HepG2 (cell line): ENCODE measurements around the gene KRTAP3-1. TPM values are rescaled to one million over a fixed set of nuclear protein-coding genes. Genes with fewer than 3 reads are reported as not detected.
A peak's percentile ranks its signal among the peaks of the same experiment; 100 is the strongest.

ENCODE experiments used
- ATAC-seq: fragments of 200-7000 bp; cut with Tn5 transposase; 3 replicates; pipeline ENCODE4 v1.9.1; 2020; ENCODE audit warnings: mild to moderate bottlenecking, moderate library complexity
- BruUV-seq: library from RNA; stranded (reverse); fragments of 400-500 nt; replicated peaks from 2 replicates; lab custom pipeline; 2021; lab: Mats Ljungman, UMichigan
- CTCF ChIA-PET: fragments of 300-600 bp; formaldehyde crosslinking; extraction: SDS; loops from one replicate; lab custom pipeline; 2021; ENCODE audit warnings: low total read pairs, inconsistent platforms, low intra/inter-chr PET ratio; lab: Yijun Ruan, JAX
- POLR2A ChIA-PET: fragments of 350-600 bp; sonication (Branson Sonifier 250); formaldehyde crosslinking; loops from one replicate; lab custom pipeline; 2020; ENCODE audit warnings: antibody characterized with exemption, inconsistent platforms; lab: Yijun Ruan, JAX
- DNase-seq: peaks from one replicate; pipeline ENCODE4 v3.0.0-alpha.2; 2015; ENCODE audit warnings: low spot score
- FAIRE-seq: peaks from 3 replicates; lab custom pipeline; 2011; peaks lifted over from hg19 to GRCh38; lab: Jason Lieb, UNC
- H2AFZ ChIP-seq: one replicate; pipeline ENCODE4 v1.6.1; 2011; ENCODE audit warnings: low read length, inconsistent platforms
- H3K27ac ChIP-seq: fragments of 300-600 bp; 3 replicates; pipeline ENCODE4 v1.8.0; 2011; ENCODE audit warnings: mixed run types, mild to moderate bottlenecking, mixed read lengths, low read length, inconsistent platforms; ENCODE audit not compliant: insufficient read depth; ENCODE audit errors: extremely low read length
- H3K27me3 ChIP-seq, 2 experiments: fragments of 200-600 bp in 1 of 2; 2 replicates in 1 of 2; 3 replicates in 1 of 2; pipeline versions ENCODE4 v1.6.0 to v1.8.0; 2011; ENCODE audit warnings: low read length in 2 of 2, mild to moderate bottlenecking in 2 of 2, moderate library complexity in 2 of 2, inconsistent platforms in 1 of 2; ENCODE audit not compliant: insufficient read depth in 2 of 2, control insufficient read depth in 1 of 2
- H3K36me3 ChIP-seq, 2 experiments: fragments of 200-600 bp in 1 of 2; replicated peaks in 1 of 2; 2 replicates in 1 of 2; 3 replicates in 1 of 2; pipeline versions ENCODE4 v1.5.1 to v1.8.0; 2011; ENCODE audit warnings: low read length in 2 of 2, inconsistent platforms in 1 of 2; ENCODE audit not compliant: insufficient read depth in 2 of 2, control insufficient read depth in 1 of 2
- H3K4me1 ChIP-seq: 2 replicates; pipeline ENCODE4 v1.5.1; 2012; ENCODE audit warnings: low read length, inconsistent platforms; ENCODE audit not compliant: insufficient read depth
- H3K4me2 ChIP-seq: 2 replicates; pipeline ENCODE4 v1.6.0; 2011; ENCODE audit warnings: low read depth, low read length, inconsistent platforms
- H3K4me3 ChIP-seq, 3 experiments: fragments of 200-600 bp in 1 of 3; sonication (generic), shearing (Covaris generic) in 1 of 3; replicated peaks in 1 of 3; 2 replicates each; pipeline ENCODE4 v1.5.1; 2011 to 2016; ENCODE audit warnings: low read length in 3 of 3, inconsistent platforms in 2 of 3, low read depth in 2 of 3, mild to moderate bottlenecking in 2 of 3, control low read depth in 1 of 3, mixed read lengths in 1 of 3; ENCODE audit not compliant: insufficient read depth in 1 of 3
- H3K79me2 ChIP-seq: one replicate; pipeline ENCODE4 v1.6.1; 2011; ENCODE audit warnings: low read length, inconsistent platforms; ENCODE audit not compliant: insufficient read depth
- H3K9ac ChIP-seq: 2 replicates; pipeline ENCODE4 v1.6.0; 2011; ENCODE audit warnings: mild to moderate bottlenecking, low read depth, low read length, inconsistent platforms; ENCODE audit not compliant: insufficient read depth
- H3K9me3 ChIP-seq: 2 replicates; pipeline ENCODE4 v1.5.1; 2012; ENCODE audit warnings: mild to moderate bottlenecking, low read length
- H4K20me1 ChIP-seq: 2 replicates; pipeline ENCODE4 v1.6.0; 2011; ENCODE audit warnings: inconsistent platforms, mild to moderate bottlenecking, low read length, moderate library complexity; ENCODE audit not compliant: insufficient read depth
- BCL6 ChIP-seq: IDR thresholded peaks from 2 replicates; pipeline ENCODE4 v1.6.1; 2016; ENCODE audit warnings: missing genetic modification reagents, missing compliant biosample characterization
- BORCS8-MEF2B ChIP-seq: sonication (generic); formaldehyde crosslinking; IDR thresholded peaks from 2 replicates; pipeline ENCODE4 v1.8.0; 2022; ENCODE audit warnings: mild to moderate bottlenecking, missing genetic modification reagents
- ELF3 ChIP-seq: IDR thresholded peaks from 2 replicates; pipeline ENCODE4 v1.6.1; 2016; ENCODE audit warnings: missing genetic modification reagents, missing compliant biosample characterization
- EP300 ChIP-seq, 3 experiments: sonication (generic) in 1 of 3; formaldehyde crosslinking in 1 of 3; IDR thresholded peaks; 2 replicates each; pipeline versions ENCODE4 v1.5.1 to v1.6.1; 2011 to 2020; ENCODE audit warnings: low read depth in 2 of 3, low read length in 2 of 3, borderline replicate concordance in 1 of 3, improper control_type of control experiment in 1 of 3, mild to moderate bottlenecking in 1 of 3, missing genetic modification reagents in 1 of 3, moderate library complexity in 1 of 3
- ISX ChIP-seq: sonication (generic); formaldehyde crosslinking; conservative IDR thresholded peaks from 2 replicates; pipeline ENCODE4 v1.5.0; 2020; ENCODE audit warnings: missing genetic modification reagents
- KDM6A ChIP-seq: IDR thresholded peaks from 2 replicates; pipeline ENCODE4 v1.6.1; 2016; ENCODE audit warnings: low read depth
- MIER3 ChIP-seq: IDR thresholded peaks from 2 replicates; pipeline ENCODE4 v1.6.1; 2016; ENCODE audit warnings: missing compliant biosample characterization, borderline replicate concordance
- SALL1 ChIP-seq: sonication (generic); formaldehyde crosslinking; IDR thresholded peaks from 2 replicates; pipeline ENCODE4 v1.8.0; 2022; ENCODE audit warnings: mild to moderate bottlenecking, missing genetic modification reagents
- ZFP1 ChIP-seq: IDR thresholded peaks from 2 replicates; pipeline ENCODE4 v1.6.1; 2016
- ZNF768 ChIP-seq: sonication (generic); formaldehyde crosslinking; IDR thresholded peaks from 2 replicates; pipeline ENCODE4 v1.4.0; 2020; ENCODE audit warnings: missing genetic modification reagents
- WGBS: methylation state at CpG from one replicate; pipeline ENCODE4 v1.1.6; 2017; ENCODE audit warnings: low lambda C conversion rate; 5-methylcytosine and 5-hydroxymethylcytosine counted together
- in situ Hi-C: cut with HindIII; loops from 2 replicates; pipeline ENCODE4 v1.10.0; 2017; ENCODE audit warnings: low pct_unique_long_range_greater_than_20kb; ENCODE audit not compliant: extremely low pct_ligation_motif_present
- intact Hi-C: fragments of 100-400 bp; cut with micrococcal nuclease; formaldehyde crosslinking; loops from one replicate; pipeline ENCODE4 v1.10.0; 2022; ENCODE audit not compliant: unreplicated experiment
- polyA plus RNA-seq, 8 experiments: library from polyadenylated mRNA; depleted of rRNA in 3 of 8; stranded (reverse) in 7 of 8; unstranded in 1 of 8; fragments of >200 nt; fragmentation: Illumina TruSeq in 4 of 8; extraction: Trizol in 4 of 8; gene quantifications; 2 replicates each; pipeline versions ENCODE4 v1.2.1 to v1.2.3, GENCODE V29; 2011 to 2016; ENCODE audit warnings: low read depth in 4 of 8, missing spikeins in 1 of 8, mixed read lengths in 1 of 8; ENCODE audit not compliant: insufficient read depth in 1 of 8
- total RNA-seq, 5 experiments: library from RNA; depleted of rRNA; stranded (reverse); fragments of >200 nt; fragmentation: Illumina TruSeq; extraction: Trizol; gene quantifications; 2 replicates each; pipeline ENCODE4 v1.2.3, GENCODE V29; 2016; ENCODE audit warnings: low read depth in 1 of 5
- TF ChIP-seq, protein P1 (sequence below): sonication (generic); formaldehyde crosslinking; IDR thresholded peaks from 2 replicates; pipeline ENCODE4 v1.5.1; 2020; ENCODE audit warnings: mild to moderate bottlenecking, missing genetic modification reagents, moderate library complexity

KRTAP3-1 gene
- total and polyA plus RNA-seq, 2 of the 13 experiments (the other 11 are each of a cell fraction or from before 2014, with no cell fraction given), result 0.29 to 3.7 TPM

GRCh38 chr17:41016578-41017215 is 7.8 kb upstream of the KRTAP3-1 start (continued):
- peak; percentile 57; the same call in 1 of the 2 replicates for TF ChIP-seq BCL6
- TF ChIP-seq, protein P1, sequence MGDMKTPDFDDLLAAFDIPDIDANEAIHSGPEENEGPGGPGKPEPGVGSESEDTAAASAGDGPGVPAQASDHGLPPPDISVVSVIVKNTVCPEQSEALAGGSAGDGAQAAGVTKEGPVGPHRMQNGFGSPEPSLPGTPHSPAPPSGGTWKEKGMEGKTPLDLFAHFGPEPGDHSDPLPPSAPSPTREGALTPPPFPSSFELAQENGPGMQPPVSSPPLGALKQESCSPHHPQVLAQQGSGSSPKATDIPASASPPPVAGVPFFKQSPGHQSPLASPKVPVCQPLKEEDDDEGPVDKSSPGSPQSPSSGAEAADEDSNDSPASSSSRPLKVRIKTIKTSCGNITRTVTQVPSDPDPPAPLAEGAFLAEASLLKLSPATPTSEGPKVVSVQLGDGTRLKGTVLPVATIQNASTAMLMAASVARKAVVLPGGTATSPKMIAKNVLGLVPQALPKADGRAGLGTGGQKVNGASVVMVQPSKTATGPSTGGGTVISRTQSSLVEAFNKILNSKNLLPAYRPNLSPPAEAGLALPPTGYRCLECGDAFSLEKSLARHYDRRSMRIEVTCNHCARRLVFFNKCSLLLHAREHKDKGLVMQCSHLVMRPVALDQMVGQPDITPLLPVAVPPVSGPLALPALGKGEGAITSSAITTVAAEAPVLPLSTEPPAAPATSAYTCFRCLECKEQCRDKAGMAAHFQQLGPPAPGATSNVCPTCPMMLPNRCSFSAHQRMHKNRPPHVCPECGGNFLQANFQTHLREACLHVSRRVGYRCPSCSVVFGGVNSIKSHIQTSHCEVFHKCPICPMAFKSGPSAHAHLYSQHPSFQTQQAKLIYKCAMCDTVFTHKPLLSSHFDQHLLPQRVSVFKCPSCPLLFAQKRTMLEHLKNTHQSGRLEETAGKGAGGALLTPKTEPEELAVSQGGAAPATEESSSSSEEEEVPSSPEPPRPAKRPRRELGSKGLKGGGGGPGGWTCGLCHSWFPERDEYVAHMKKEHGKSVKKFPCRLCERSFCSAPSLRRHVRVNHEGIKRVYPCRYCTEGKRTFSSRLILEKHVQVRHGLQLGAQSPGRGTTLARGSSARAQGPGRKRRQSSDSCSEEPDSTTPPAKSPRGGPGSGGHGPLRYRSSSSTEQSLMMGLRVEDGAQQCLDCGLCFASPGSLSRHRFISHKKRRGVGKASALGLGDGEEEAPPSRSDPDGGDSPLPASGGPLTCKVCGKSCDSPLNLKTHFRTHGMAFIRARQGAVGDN (CRISPR knock-in tag), result peak; percentile 64
- TF ChIP-seq KDM6A (CRISPR knock-in tag), result no peak
- 0 out of 2 replicates have a peak, but pooled peaks have one; percentile 15 for TF ChIP-seq MIER3 (CRISPR knock-in tag)
- peak; percentile 40; the same call in 1 of the 2 replicates for TF ChIP-seq SALL1 (CRISPR knock-in tag)
- no peak for TF ChIP-seq ZFP1
- TF ChIP-seq ELF3 (CRISPR knock-in tag), result peak; percentile 23; the same call in 1 of the 2 replicates
- TF ChIP-seq ZNF768 (CRISPR knock-in tag), result no peak
- TF ChIP-seq, all 625 proteins: peak for 13

- Histone ChIP-seq H4K20me1 (no peaks in the 10 kb centered on the region), H3K9me3 (no peaks in the 10 kb centered on the region), H3K4me2 (no peak overlapping the region), H3K9ac (no peak overlapping the region), H3K4me1 (peaks cover 53% of the 10 kb centered on the region), H3K27me3 (no peaks in the 10 kb centered on the region), H2AFZ (no peak overlapping the region), H3K27ac (no peak overlapping the region), H3K4me3 (no peak overlapping the region), H3K79me2 (no peaks in the 10 kb centered on the region), H3K36me3 (no peaks in the 10 kb centered on the region)
- FAIRE-seq (no peak), DNase-seq (no peak), ATAC-seq (no peak)
- no peak for TF ChIP-seq ISX (CRISPR knock-in tag)
- no peak for TF ChIP-seq BORCS8-MEF2B (CRISPR knock-in tag)
- no peak for TF ChIP-seq EP300 (IDR thresholded peaks at IDR 0.05; ENCODE audit: low read depth in 2 of 2, low read length in 2 of 2)
- TF ChIP-seq EP300 (CRISPR knock-in tag; IDR thresholded peaks at IDR 0.05; ENCODE audit: borderline replicate concordance), result no peak
- no TSS peak for BruUV-seq
- 84% methylated on average over 7 of the region's 7 CpGs for WGBS
- POLR2A ChIA-PET, result interaction anchor here (1.3 kb wide), 1 partner anchor 58 kb away, joined by 3 read pairs; no protein-coding TSS in a partner anchor
- CTCF ChIA-PET, result no interaction called here
- intact Hi-C loops, result no loop called here
- in situ Hi-C loops, result no loop called here
Observed at GRCh38 chr17:41015454-41015853, 6.5 kb upstream of the KRTAP3-1 start.
